A549 (cell line): Measurements from ENCODE around the gene TMEM220.

Source experiments
- BHLHE40 ChIP-seq: IDR thresholded peaks from 2 replicates; pipeline ENCODE4 v1.6.1; 2012; ENCODE audit warnings: low read depth, low read length, inconsistent platforms
- CEBPB ChIP-seq, 2 experiments: fragments of >200 bp in 1 of 2; sonication (Bioruptor Twin) in 1 of 2; formaldehyde crosslinking in 1 of 2; IDR thresholded peaks; 2 replicates each; pipeline ENCODE4 v1.6.1; 2012 to 2016
- EP300 ChIP-seq, 2 experiments: fragments of >200 bp; sonication (Bioruptor Twin); formaldehyde crosslinking; IDR thresholded peaks; 2 replicates in 1 of 2; 3 replicates in 1 of 2; pipeline ENCODE4 v1.6.1; 2016 to 2017
- KDM1A ChIP-seq: fragments of 200-600 bp; sonication (generic); IDR thresholded peaks from 2 replicates; pipeline ENCODE4 v1.6.1; 2016; ENCODE audit warnings: low read depth, mild to moderate bottlenecking
- POLR2A ChIP-seq: IDR thresholded peaks from 2 replicates; pipeline ENCODE4 v1.6.1; 2012; ENCODE audit warnings: mild to moderate bottlenecking, low read length
- TF ChIP-seq, protein P1 (sequence below): fragments of >200 bp; sonication (Bioruptor Twin); formaldehyde crosslinking; IDR thresholded peaks from 3 replicates; pipeline ENCODE4 v1.5.1; 2016
- TF ChIP-seq, protein P2 (sequence below): fragments of 150-350 bp; IDR thresholded peaks from 2 replicates; pipeline ENCODE4 v1.6.1; 2014; ENCODE audit warnings: low read depth, mild to moderate bottlenecking, low read length
- TF ChIP-seq, protein P3 (sequence below): IDR thresholded peaks from 2 replicates; pipeline ENCODE4 v1.6.1; 2012; ENCODE audit warnings: low read depth, borderline replicate concordance

DNA sequence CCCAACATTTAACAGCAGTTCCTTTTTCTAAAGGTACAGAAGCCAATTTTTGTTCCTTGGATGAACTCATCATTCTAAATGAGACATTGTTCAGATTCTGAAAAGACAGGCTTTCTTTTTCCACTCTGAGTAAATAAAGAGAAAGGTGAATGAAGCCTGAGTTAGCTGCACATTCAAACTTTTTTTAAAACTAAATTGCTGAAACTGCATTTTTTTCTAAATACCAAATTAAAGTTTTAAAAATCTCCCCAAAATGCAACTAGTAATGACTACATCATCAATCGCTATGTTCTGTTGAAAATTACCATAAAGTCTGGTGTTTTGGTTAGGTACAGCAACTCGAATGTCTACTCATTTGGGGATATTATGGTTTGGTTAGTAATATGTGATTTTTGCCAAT is 42.3 kb downstream of the TMEM220 start:
- TF ChIP-seq KDM1A, result no peak
- TF ChIP-seq, protein P1, sequence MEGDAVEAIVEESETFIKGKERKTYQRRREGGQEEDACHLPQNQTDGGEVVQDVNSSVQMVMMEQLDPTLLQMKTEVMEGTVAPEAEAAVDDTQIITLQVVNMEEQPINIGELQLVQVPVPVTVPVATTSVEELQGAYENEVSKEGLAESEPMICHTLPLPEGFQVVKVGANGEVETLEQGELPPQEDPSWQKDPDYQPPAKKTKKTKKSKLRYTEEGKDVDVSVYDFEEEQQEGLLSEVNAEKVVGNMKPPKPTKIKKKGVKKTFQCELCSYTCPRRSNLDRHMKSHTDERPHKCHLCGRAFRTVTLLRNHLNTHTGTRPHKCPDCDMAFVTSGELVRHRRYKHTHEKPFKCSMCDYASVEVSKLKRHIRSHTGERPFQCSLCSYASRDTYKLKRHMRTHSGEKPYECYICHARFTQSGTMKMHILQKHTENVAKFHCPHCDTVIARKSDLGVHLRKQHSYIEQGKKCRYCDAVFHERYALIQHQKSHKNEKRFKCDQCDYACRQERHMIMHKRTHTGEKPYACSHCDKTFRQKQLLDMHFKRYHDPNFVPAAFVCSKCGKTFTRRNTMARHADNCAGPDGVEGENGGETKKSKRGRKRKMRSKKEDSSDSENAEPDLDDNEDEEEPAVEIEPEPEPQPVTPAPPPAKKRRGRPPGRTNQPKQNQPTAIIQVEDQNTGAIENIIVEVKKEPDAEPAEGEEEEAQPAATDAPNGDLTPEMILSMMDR, result no peak
- TF ChIP-seq EP300 (IDR thresholded peaks at IDR 0.05), result no peak
- TF ChIP-seq, protein P2, sequence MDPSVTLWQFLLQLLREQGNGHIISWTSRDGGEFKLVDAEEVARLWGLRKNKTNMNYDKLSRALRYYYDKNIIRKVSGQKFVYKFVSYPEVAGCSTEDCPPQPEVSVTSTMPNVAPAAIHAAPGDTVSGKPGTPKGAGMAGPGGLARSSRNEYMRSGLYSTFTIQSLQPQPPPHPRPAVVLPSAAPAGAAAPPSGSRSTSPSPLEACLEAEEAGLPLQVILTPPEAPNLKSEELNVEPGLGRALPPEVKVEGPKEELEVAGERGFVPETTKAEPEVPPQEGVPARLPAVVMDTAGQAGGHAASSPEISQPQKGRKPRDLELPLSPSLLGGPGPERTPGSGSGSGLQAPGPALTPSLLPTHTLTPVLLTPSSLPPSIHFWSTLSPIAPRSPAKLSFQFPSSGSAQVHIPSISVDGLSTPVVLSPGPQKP, result no peak
- TF ChIP-seq, protein P3, sequence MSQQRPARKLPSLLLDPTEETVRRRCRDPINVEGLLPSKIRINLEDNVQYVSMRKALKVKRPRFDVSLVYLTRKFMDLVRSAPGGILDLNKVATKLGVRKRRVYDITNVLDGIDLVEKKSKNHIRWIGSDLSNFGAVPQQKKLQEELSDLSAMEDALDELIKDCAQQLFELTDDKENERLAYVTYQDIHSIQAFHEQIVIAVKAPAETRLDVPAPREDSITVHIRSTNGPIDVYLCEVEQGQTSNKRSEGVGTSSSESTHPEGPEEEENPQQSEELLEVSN, result no peak
- no peak for TF ChIP-seq CEBPB (IDR thresholded peaks at IDR 0.05)
- TF ChIP-seq BHLHE40, result no peak
- no peak for TF ChIP-seq POLR2A
